Caco-2 (cell line): Measurements from ENCODE around the gene FAM114A2. TPM values are rescaled to one million over a fixed set of nuclear protein-coding genes. Genes with fewer than 3 reads are reported as not detected.

ENCODE experiments used
- BruUV-seq: library from RNA; stranded (reverse); fragments of 400-500 nt; replicated peaks from 2 replicates; lab custom pipeline; 2021; lab: Mats Ljungman, UMichigan
- CTCF ChIA-PET: fragments of 300-600 bp; sonication (Branson Sonifier 250); formaldehyde crosslinking; loops from one replicate; lab custom pipeline; 2022; ENCODE audit warnings: antibody characterized with exemption; lab: Charles Lee
- POLR2A ChIA-PET: fragments of 300-600 bp; sonication (Branson Sonifier 250); formaldehyde crosslinking; loops from one replicate; lab custom pipeline; 2022; ENCODE audit warnings: antibody characterized with exemption; lab: Charles Lee
- DNase-seq, 2 experiments: peaks; one replicate each; pipeline versions ENCODE4 v3.0.0 to v3.0.0-alpha.2; 2020 to 2022
- H3K27me3 ChIP-seq: replicated peaks from 2 replicates; pipeline ENCODE4 v1.6.0; 2011; ENCODE audit warnings: low read length; ENCODE audit not compliant: control insufficient read depth, insufficient read depth
- H3K36me3 ChIP-seq: 2 replicates; pipeline ENCODE4 v1.5.1; 2011; ENCODE audit warnings: low read length; ENCODE audit not compliant: control insufficient read depth, insufficient read depth
- H3K4me1 ChIP-seq: fragments of 250-450 bp; sonication (Bioruptor Pico); 2 replicates; pipeline ENCODE4 v1.5.1; 2020; ENCODE audit warnings: mild to moderate bottlenecking
- H3K4me3 ChIP-seq: 2 replicates; pipeline ENCODE4 v1.5.1; 2011; ENCODE audit warnings: low read depth, mild to moderate bottlenecking, control low read depth, low read length
- H3K9me3 ChIP-seq: fragments of 250-450 bp; sonication (Bioruptor Pico); 2 replicates; pipeline ENCODE4 v1.5.1; 2020; ENCODE audit warnings: mild to moderate bottlenecking, moderate library complexity
- H3K27ac Mint-ChIP-seq: one replicate; pipeline ENCODE4 v1.8.0; 2022; ENCODE audit warnings: mixed read lengths; ENCODE audit not compliant: unreplicated experiment
- H3K27me3 Mint-ChIP-seq: one replicate; pipeline ENCODE4 v1.8.0; 2022; ENCODE audit warnings: mixed read lengths; ENCODE audit not compliant: insufficient read depth, unreplicated experiment
- H3K36me3 Mint-ChIP-seq: one replicate; pipeline ENCODE4 v1.8.0; 2022; ENCODE audit warnings: mild to moderate bottlenecking, mixed read lengths; ENCODE audit not compliant: insufficient read depth, unreplicated experiment
- H3K4me1 Mint-ChIP-seq: one replicate; pipeline ENCODE4 v1.8.0; 2022; ENCODE audit warnings: low read depth, mixed read lengths; ENCODE audit not compliant: unreplicated experiment
- H3K4me3 Mint-ChIP-seq: one replicate; pipeline ENCODE4 v1.8.0; 2022; ENCODE audit warnings: mild to moderate bottlenecking, moderate library complexity, mixed read lengths; ENCODE audit not compliant: unreplicated experiment
- H3K9me3 Mint-ChIP-seq: one replicate; pipeline ENCODE4 v1.8.0; 2022; ENCODE audit warnings: mixed read lengths; ENCODE audit not compliant: unreplicated experiment
- CTCF ChIP-seq, 2 experiments: fragments of 200-600 bp in 1 of 2; IDR thresholded peaks; 1 replicate in 1 of 2; 2 replicates in 1 of 2; pipeline versions ENCODE4 v1.5.1 to v1.8.0; 2011 to 2022; ENCODE audit warnings: antibody characterized with exemption in 1 of 2, control low read depth in 1 of 2, inconsistent platforms in 1 of 2, low read depth in 1 of 2, low read length in 1 of 2, mild to moderate bottlenecking in 1 of 2, moderate library complexity in 1 of 2; ENCODE audit not compliant: insufficient read depth in 1 of 2, severe bottlenecking in 1 of 2, unreplicated experiment in 1 of 2
- intact Hi-C: fragments of 100-400 bp; cut with micrococcal nuclease; formaldehyde crosslinking; loops from one replicate; pipeline ENCODE4 v1.10.0; 2022; ENCODE audit not compliant: unreplicated experiment
- total RNA-seq: library from RNA; stranded (reverse); gene quantifications from 2 replicates; pipeline ENCODE4 v1.2.3, GENCODE V29; 2022

The FAM114A2 gene
- total RNA-seq, 1 experiment from 2014 or later = 15.6 TPM

GRCh38 chr5:153941265-153941664 is 97.4 kb downstream of the FAM114A2 start:
- no peak overlapping the region for H3K4me3 ChIP-seq
- H3K4me1 ChIP-seq = no peaks in the 10 kb centered on the region
- ChIA-PET POLR2A (no interaction called here), CTCF (no interaction called here)
- intact Hi-C loops = no loop called here
- peaks cover 12% of the 10 kb centered on the region for H3K9me3 ChIP-seq
- Mint-ChIP-seq H3K4me1 (no peaks in the 10 kb centered on the region), H3K27me3 (no peaks in the 10 kb centered on the region), H3K27ac (no peak overlapping the region), H3K9me3 (peaks cover 30% of the 10 kb centered on the region), H3K4me3 (no peak overlapping the region), H3K36me3 (no peaks in the 10 kb centered on the region)
- BruUV-seq = no TSS peak
- TF ChIP-seq CTCF (IDR thresholded peaks at IDR 0.05; ENCODE audit: insufficient read depth in 1 of 2, low read depth in 1 of 2, low read length in 1 of 2, severe bottlenecking in 1 of 2, unreplicated experiment in 1 of 2) = no peak
- no peaks in the 10 kb centered on the region for H3K27me3 ChIP-seq
- H3K36me3 ChIP-seq = no peaks in the 10 kb centered on the region
- no peak for DNase-seq

Other genes with a start within 250 kb of the FAM114A2 start
- 21.9 and 24.1 TPM in 2 replicates for gene MFAP3, start 57 bp upstream of the FAM114A2 start, total RNA-seq
- gene GALNT10, start 151.8 kb upstream of the FAM114A2 start, total RNA-seq = 23.4 and 25.6 TPM in 2 replicates